HPDE6-E6E7 (cell line): ENCODE results near the gene FBN1.

Experiments
- DNase-seq: peaks from one replicate; pipeline ENCODE4 v3.0.0; 2011; ENCODE audit warnings: missing footprints; ENCODE audit errors: extremely low spot score

Gene FBN1

GRCh38 chr15:48581219-48581618, 64.3 kb downstream of the FBN1 start:
- DNase-seq, result no peak

GRCh38 chr15:48580736-48581135, 64.8 kb downstream of the FBN1 start:
- DNase-seq, result no peak

- no peak for DNase-seq
These were observed 65.4 kb downstream of the FBN1 start for GRCh38 chr15:48579945-48580671.

- no peak for DNase-seq
These were observed 66.5 kb downstream of the FBN1 start for GRCh38 chr15:48578965-48579364.

- DNase-seq, result peak; percentile 15
These were observed 68.0 kb downstream of the FBN1 start for GRCh38 chr15:48577469-48577868.

GRCh38 chr15:48574187-48574586, 71.3 kb downstream of the FBN1 start:
- DNase-seq, result no peak

- DNase-seq, result no peak
These were observed 71.7 kb downstream of the FBN1 start for GRCh38 chr15:48573780-48574179.

- DNase-seq, result no peak
These were observed 72.7 kb downstream of the FBN1 start for GRCh38 chr15:48572823-48573222.

GRCh38 chr15:48571510-48571909, 74.0 kb downstream of the FBN1 start:
- DNase-seq, result no peak

GRCh38 chr15:48570822-48571221, 74.7 kb downstream of the FBN1 start:
- DNase-seq, result no peak

GRCh38 chr15:48569591-48570302, 75.8 kb downstream of the FBN1 start:
- DNase-seq, result no peak

- DNase-seq, result no peak
These were observed 78.8 kb downstream of the FBN1 start for GRCh38 chr15:48566668-48567067.

- peak; percentile 54 for DNase-seq
These were observed 79.7 kb downstream of the FBN1 start for GRCh38 chr15:48565560-48566482.

GRCh38 chr15:48564690-48565089, 80.8 kb downstream of the FBN1 start:
- DNase-seq, result no peak

- no peak for DNase-seq
These were observed 81.6 kb downstream of the FBN1 start for GRCh38 chr15:48563934-48564333.

GRCh38 chr15:48560321-48561051, 85.0 kb downstream of the FBN1 start:
- DNase-seq, result no peak

- no peak for DNase-seq
These were observed 86.2 kb downstream of the FBN1 start for GRCh38 chr15:48559285-48559684.

- no peak for DNase-seq
These were observed 87.3 kb downstream of the FBN1 start for GRCh38 chr15:48558226-48558625.

GRCh38 chr15:48557335-48557734, 88.2 kb downstream of the FBN1 start:
- DNase-seq, result no peak

GRCh38 chr15:48556159-48556897, 89.2 kb downstream of the FBN1 start:
- no peak for DNase-seq
